ENCODE results near the gene GLI1. TPM values are rescaled to one million over a fixed set of nuclear protein-coding genes. Genes with fewer than 3 reads are reported as not detected.
"Not testable (repeated sequence)": the region's sequence is repeated elsewhere in the genome, so short reads cannot be mapped to it uniquely, and the experiment has no call there.

Gene GLI1
- polyA plus RNA-seq (ENCODE audit: insufficient read length in 4 of 4) = 10 to 100 TPM; 17.2 to 22.4 (median 19.4) TPM

- no peak for DNase-seq (ENCODE audit: low read depth in 4 of 4, low spot score in 3 of 4)
These were observed at the start of gene GLI1 for GRCh38 chr12:57459750-57460467. Gene GLI1, plus strand, starts transcription at chr12:57459785. Its CDS starts 3,907 bp downstream, at chr12:57463692.

- DNase-seq (ENCODE audit: low read depth in 4 of 4, low spot score in 3 of 4) = no peak
These were observed 49.1 kb upstream of the GLI1 start for GRCh38 chr12:57410534-57410933.

GRCh38 chr12:57414160-57414559 lies 45.4 kb upstream of the GLI1 start:
- not testable (repeated sequence) for DNase-seq (ENCODE audit: low read depth in 4 of 4, low spot score in 3 of 4)

- no peak for DNase-seq (ENCODE audit: low read depth in 4 of 4, low spot score in 3 of 4)
These were observed 44.5 kb upstream of the GLI1 start for GRCh38 chr12:57415088-57415487.

- no peak for DNase-seq (ENCODE audit: low read depth in 4 of 4, low spot score in 3 of 4)
These were observed 43.3 kb upstream of the GLI1 start for GRCh38 chr12:57416039-57416996.

GRCh38 chr12:57418255-57418654 lies 41.3 kb upstream of the GLI1 start:
- no peak for DNase-seq (ENCODE audit: low read depth in 4 of 4, low spot score in 3 of 4)

- DNase-seq (ENCODE audit: low read depth in 4 of 4, low spot score in 3 of 4) = no peak
These were observed 40.1 kb upstream of the GLI1 start for GRCh38 chr12:57419495-57419894.

GRCh38 chr12:57420482-57420881 lies 39.1 kb upstream of the GLI1 start:
- DNase-seq (ENCODE audit: low read depth in 4 of 4, low spot score in 3 of 4) = no peak

GRCh38 chr12:57426948-57427347 lies 32.6 kb upstream of the GLI1 start:
- DNase-seq (ENCODE audit: low read depth in 4 of 4, low spot score in 3 of 4) = not testable (repeated sequence)

GRCh38 chr12:57428965-57429364 lies 30.6 kb upstream of the GLI1 start:
- no peak for DNase-seq (ENCODE audit: low read depth in 4 of 4, low spot score in 3 of 4)

GRCh38 chr12:57429473-57430111 lies 30.0 kb upstream of the GLI1 start:
- DNase-seq (ENCODE audit: low read depth in 4 of 4, low spot score in 3 of 4) = no peak

GRCh38 chr12:57430112-57430930 lies 29.3 kb upstream of the GLI1 start:
- DNase-seq (ENCODE audit: low read depth in 4 of 4, low spot score in 3 of 4) = no peak

- peak; percentile 85 to 89 (median 88) for DNase-seq (ENCODE audit: low read depth in 4 of 4, low spot score in 3 of 4)
These were observed 28.5 kb upstream of the GLI1 start, which contains the start of gene R3HDM2 for GRCh38 chr12:57430931-57431566. Gene R3HDM2, minus strand, starts transcription at chr12:57431043. Its CDS starts 120,615 bp downstream, at chr12:57310428.

- no peak for DNase-seq (ENCODE audit: low read depth in 4 of 4, low spot score in 3 of 4)
These were observed 27.9 kb upstream of the GLI1 start for GRCh38 chr12:57431654-57432188.

GRCh38 chr12:57433370-57433769 lies 26.2 kb upstream of the GLI1 start:
- no peak for DNase-seq (ENCODE audit: low read depth in 4 of 4, low spot score in 3 of 4)

- DNase-seq (ENCODE audit: low read depth in 4 of 4, low spot score in 3 of 4) = no peak
These were observed 24.9 kb upstream of the GLI1 start, which contains the start of gene INHBC for GRCh38 chr12:57434517-57435223. Gene INHBC, plus strand, starts transcription at chr12:57434784. Its CDS starts 103 bp downstream, at chr12:57434887.

- no peak for DNase-seq (ENCODE audit: low read depth in 4 of 4, low spot score in 3 of 4)
These were observed 24.3 kb upstream of the GLI1 start for GRCh38 chr12:57435293-57435692.

GRCh38 chr12:57438400-57438799 lies 21.2 kb upstream of the GLI1 start:
- no peak for DNase-seq (ENCODE audit: low read depth in 4 of 4, low spot score in 3 of 4)
